ENCODE results near the gene RPL27.

DNA sequence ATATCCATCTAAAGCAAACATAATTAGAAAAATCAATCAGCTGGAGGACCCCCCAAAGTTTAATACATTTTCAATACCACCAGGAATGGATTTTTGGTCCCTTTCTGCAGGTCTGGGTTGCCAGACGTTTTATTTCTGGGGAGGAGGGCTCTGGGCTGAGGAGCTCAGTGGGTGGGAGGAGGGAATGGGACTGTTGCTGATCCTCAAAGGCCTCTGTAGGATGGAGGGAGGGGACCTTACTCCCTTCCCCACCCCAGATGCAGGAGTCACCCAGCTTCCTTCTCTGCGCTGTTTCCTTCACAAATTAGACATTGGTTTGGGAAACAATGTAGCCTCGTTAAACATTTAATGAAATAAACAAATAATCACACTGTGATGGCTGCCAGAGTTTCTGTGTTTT is 33.4 kb downstream of the RPL27 start:
- TF ChIP-seq POLR2AphosphoS5 (IDR thresholded peaks at IDR 0.05; ENCODE audit: low read depth, low read length) (no peak), POLR2A (IDR thresholded peaks at IDR 0.05; ENCODE audit: low read depth, low read length) (no peak)
